Measurements from ENCODE around the gene FGF18.

FGF18 gene

DNA sequence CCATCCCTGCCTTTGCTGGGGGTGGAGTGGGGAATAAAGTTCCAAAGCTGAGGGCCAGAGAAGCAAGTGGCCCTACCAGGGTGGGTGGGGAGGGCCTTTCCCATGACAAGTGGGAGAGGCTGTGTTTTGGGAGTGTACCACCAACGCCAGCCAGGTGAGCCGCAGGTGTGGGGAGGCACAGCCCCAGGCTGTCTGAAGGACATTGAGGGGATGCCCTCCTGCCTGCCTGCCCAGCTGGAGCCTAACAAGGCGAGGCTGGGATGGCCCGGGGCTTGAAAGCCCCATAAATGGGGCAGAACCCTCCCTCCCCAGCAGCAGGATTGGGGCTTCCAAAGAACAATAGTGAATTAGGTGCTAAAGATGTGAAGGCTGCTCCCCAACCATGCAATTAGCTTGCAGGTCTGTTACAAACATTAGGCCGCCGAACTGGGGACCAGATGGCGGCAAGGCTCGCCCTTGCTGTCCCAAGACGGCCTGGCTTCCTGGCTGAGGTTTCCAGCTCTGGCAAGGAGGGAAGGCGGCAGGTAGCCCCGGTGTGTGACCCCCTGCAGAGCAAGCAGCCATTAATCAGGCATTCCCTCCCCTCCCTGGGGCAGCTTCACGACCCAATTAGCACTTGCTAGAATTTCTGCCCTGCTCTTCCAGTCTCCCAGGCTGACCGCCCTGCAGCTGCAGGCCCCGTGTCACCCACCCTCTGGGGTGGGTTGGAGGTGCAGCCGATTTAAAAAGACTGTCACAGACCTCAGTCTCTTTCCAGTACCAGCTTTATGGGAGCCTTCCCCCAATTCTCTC lies 42.9 kb downstream of the FGF18 start:
- TF ChIP-seq, protein P1, sequence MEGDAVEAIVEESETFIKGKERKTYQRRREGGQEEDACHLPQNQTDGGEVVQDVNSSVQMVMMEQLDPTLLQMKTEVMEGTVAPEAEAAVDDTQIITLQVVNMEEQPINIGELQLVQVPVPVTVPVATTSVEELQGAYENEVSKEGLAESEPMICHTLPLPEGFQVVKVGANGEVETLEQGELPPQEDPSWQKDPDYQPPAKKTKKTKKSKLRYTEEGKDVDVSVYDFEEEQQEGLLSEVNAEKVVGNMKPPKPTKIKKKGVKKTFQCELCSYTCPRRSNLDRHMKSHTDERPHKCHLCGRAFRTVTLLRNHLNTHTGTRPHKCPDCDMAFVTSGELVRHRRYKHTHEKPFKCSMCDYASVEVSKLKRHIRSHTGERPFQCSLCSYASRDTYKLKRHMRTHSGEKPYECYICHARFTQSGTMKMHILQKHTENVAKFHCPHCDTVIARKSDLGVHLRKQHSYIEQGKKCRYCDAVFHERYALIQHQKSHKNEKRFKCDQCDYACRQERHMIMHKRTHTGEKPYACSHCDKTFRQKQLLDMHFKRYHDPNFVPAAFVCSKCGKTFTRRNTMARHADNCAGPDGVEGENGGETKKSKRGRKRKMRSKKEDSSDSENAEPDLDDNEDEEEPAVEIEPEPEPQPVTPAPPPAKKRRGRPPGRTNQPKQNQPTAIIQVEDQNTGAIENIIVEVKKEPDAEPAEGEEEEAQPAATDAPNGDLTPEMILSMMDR (conservative IDR thresholded peaks at IDR 0.05; ENCODE audit: control insufficient read depth, insufficient read depth, low read depth, low read length) = no peak
- DNase-seq (ENCODE audit: low read depth) = no peak
- H3K4me3 ChIP-seq (ENCODE audit: control insufficient read depth, low read depth, low read length) = no peak overlapping the region

DNA sequence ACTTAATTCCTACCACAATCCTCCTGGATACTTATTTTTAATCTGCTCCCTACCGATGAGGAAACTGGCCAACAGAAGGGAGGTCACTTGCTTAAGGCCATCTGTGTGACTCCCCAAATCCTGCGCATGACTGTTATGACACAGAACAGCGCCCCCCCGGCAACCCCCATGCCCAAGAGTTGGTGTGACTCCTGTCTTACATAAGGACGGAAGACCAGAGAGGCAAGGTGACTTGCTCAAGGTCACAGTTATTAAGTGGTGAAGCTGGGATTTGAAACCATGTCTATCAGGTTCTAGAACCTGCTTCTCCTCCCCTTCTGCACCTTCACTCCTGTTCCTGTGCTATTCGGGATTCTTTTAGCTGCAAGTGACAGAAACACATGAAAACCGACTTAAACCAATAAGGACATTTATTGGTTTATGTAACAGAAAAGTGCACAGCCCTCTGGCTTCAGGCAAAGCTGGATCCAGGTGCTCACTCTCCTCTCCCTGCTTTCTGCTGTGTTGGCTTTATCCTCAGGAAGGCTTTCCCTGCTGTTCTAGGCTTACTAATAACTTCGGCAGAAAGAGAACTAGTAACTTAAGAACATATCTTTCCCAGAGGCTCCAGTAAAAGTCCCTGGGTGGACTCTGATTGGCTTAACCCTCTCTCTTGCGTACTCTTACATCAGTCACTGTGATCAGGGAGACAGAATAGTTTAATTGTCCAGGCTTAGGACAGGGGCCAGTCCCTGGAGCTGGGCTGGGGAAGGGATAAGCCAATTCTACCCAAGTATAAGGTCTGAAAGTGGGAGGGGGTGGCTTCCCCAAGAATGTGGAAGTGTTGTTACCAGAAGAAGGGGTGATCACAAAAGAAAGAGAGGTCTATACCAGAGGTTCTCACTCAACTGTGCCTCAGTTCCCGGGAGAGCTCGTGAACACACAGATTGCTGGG lies 43.7 kb downstream of the FGF18 start:
- DNase-seq (ENCODE audit: low read depth) = no peak
- TF ChIP-seq, protein P1 (conservative IDR thresholded peaks at IDR 0.05; ENCODE audit: control insufficient read depth, insufficient read depth, low read depth, low read length) = no peak
- no peak overlapping the region for H3K4me3 ChIP-seq (ENCODE audit: control insufficient read depth, low read depth, low read length)

DNA sequence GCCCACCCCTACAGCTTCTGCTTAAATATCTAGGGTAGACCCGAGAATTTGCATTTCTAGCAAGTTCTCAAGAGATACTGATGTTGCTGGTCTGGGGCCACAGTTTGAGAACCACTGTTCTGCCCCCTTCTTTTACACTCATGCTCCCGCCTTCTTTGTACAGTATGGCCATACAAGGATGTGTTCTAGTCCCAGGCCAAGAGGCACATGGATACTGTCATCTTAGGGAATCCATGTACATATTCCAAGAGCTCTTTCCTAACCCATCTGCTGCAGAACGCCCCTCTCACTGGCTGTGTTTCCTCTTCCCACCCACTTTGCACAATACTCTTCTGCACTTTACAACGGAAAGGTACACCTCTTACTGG lies 44.4 kb downstream of the FGF18 start:
- H3K4me3 ChIP-seq (ENCODE audit: control insufficient read depth, low read depth, low read length) = no peak overlapping the region

DNA sequence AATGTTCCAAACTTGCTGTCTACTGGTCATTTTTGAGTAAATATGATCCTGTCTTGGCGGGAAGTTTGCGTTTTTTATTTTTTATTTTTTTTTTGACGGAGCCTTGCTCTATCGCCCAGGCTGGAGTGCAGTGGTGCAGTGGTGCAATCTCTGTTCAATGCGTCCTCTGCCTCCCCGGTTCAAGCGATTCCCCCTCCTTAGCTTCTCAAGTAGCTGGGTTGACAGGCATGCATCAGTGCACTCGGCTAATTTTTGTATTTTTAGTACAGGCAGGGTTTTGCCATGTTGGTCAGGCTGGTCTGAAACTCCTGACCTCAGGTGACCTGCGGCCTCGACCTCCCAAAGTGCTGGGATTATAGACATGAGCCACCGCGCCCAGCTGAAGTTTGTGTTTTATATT lies 45.4 kb downstream of the FGF18 start:
- TF ChIP-seq, protein P1 (conservative IDR thresholded peaks at IDR 0.05; ENCODE audit: control insufficient read depth, insufficient read depth, low read depth, low read length) = no peak
- no peak for DNase-seq (ENCODE audit: low read depth)
- H3K4me3 ChIP-seq (ENCODE audit: control insufficient read depth, low read depth, low read length) = no peak overlapping the region

More for the DNA sequence above, 44.4 kb downstream of the FGF18 start:
- TF ChIP-seq, protein P1 (conservative IDR thresholded peaks at IDR 0.05; ENCODE audit: control insufficient read depth, insufficient read depth, low read depth, low read length) = no peak
- no peak for DNase-seq (ENCODE audit: low read depth)

DNA sequence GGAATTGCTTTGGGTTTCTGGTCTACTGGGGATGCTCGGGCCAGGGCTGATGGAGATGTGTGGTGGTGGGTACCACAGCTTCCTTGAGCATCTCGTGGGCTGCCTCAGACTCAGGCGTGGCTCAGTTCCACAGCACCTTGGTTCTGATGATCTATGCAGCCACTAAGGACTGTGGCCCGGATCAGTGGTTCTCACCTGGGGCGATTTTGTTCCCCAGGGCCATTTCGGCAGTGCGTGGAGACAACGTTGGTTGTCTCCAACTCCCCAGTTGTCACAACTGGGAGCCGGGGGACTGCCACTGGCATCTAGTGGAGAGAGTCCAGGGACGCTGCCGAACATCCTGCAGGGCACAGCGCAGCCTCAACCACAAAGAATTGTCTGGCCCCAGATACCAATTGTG lies 47.7 kb downstream of the FGF18 start:
- TF ChIP-seq, protein P1 (conservative IDR thresholded peaks at IDR 0.05; ENCODE audit: control insufficient read depth, insufficient read depth, low read depth, low read length) = no peak
- no peak for DNase-seq (ENCODE audit: low read depth)
- no peak overlapping the region for H3K4me3 ChIP-seq (ENCODE audit: control insufficient read depth, low read depth, low read length)

DNA sequence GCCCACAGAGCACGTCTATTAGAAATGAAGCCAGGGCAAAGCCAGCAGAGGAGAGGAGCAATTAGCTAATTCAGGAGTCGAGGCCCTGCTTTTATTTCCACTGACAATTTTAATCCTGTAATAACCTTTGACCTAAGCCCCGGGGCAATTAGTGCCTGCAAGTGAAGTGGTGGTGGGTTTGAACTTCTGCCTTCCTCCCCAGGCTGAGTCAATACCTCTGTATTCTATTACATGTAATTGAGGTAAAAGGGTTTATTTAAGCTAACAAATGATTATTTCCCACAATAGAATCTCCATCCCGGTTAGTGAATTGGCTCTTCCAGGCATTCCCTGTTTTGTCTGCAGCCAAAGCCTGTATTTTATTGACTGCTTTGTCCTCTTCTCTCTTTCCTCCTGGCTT lies 49.9 kb downstream of the FGF18 start:
- no peak for DNase-seq (ENCODE audit: low read depth)
- no peak overlapping the region for H3K4me3 ChIP-seq (ENCODE audit: control insufficient read depth, low read depth, low read length)
- TF ChIP-seq, protein P1 (conservative IDR thresholded peaks at IDR 0.05; ENCODE audit: control insufficient read depth, insufficient read depth, low read depth, low read length) = no peak
